GM12872 (cell line): Measurements from ENCODE around the gene CLP1.

Source experiments
- CTCF ChIP-seq: IDR thresholded peaks from 3 replicates; pipeline ENCODE4 v1.5.1; 2011; ENCODE audit warnings: low read depth, mild to moderate bottlenecking, low read length, moderate library complexity; ENCODE audit not compliant: insufficient read depth

The CLP1 gene

DNA sequence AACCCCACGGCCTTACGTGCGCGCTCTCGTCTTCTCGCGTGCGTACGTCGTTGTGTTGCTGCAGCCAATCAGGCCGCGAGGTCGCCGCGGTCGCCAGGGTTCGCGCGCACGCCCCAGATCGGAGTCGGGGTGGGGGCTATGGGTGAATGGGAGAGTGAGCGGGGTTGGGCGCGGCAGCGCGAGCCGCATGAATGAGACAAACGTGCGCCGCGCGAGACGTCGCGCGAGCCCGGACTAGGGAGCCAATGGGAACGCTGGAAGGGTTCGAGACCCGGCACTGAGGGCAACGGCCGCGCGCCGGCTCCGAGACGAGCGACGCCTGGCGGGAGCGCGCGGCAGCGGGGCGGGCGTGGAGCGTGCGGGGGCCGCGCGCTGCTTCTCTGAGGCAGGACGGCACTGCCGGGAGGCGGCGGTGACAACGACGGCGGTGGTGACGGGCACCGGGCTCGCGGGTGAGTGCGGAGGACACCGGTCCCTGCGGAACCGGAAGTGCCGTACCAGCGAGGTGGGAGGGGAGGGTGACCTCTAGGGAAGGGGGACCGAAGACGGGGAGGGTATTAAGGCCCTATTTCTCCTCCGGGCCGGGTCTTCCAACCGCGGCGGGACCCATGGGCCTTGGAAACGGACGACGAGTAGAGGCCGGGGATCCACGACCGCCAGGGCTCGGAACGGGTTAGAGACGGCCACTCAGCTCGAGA lies 10.3 kb downstream of the CLP1 start, which contains the start of gene ZDHHC5:
Gene ZDHHC5 (plus strand): TSS at position 379 of the 698 bp plus-strand sequence. CDS start 4,977 bp downstream, outside the sequence.
- TF ChIP-seq CTCF = peak; percentile 48; the same call in 2 of the 3 replicates

DNA sequence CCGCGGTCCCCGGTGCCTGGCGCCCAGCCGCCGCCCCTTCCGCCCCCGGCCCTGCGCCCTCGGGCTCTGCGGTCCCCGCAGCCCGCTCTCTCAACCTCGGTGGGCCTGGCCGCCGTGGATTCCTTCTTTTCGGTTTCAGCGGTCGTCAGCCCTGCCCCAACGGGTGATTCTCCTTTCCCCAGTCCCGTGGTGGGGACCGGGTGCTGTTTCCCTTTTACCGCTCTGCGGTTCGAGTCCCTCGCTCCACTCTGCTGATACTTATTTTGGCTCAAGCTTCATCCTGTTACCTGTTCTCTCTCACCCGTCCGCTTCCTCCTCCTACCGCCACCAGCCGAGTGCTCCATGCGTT lies 10.8 kb downstream of the CLP1 start:
- TF ChIP-seq CTCF = no peak

DNA sequence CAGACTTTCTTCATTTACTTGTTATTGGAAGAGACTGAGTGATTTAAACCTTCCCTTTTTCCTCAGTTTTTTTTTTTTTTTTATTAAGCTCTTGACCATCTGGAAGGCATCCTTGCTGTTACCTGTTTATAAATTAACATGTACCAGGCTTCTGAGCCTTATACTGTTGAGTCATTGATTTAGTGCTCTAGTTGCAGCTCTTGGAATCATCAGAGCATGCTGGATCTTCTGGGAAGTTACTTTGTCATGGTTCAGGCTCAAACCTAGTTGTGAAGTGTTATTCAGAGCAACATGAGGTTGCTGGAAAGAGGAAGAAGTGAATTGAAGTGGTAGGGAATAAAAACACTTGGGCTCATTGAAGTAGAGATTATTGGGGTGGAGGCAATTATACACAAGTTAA lies 16.7 kb downstream of the CLP1 start:
- TF ChIP-seq CTCF = no peak

DNA sequence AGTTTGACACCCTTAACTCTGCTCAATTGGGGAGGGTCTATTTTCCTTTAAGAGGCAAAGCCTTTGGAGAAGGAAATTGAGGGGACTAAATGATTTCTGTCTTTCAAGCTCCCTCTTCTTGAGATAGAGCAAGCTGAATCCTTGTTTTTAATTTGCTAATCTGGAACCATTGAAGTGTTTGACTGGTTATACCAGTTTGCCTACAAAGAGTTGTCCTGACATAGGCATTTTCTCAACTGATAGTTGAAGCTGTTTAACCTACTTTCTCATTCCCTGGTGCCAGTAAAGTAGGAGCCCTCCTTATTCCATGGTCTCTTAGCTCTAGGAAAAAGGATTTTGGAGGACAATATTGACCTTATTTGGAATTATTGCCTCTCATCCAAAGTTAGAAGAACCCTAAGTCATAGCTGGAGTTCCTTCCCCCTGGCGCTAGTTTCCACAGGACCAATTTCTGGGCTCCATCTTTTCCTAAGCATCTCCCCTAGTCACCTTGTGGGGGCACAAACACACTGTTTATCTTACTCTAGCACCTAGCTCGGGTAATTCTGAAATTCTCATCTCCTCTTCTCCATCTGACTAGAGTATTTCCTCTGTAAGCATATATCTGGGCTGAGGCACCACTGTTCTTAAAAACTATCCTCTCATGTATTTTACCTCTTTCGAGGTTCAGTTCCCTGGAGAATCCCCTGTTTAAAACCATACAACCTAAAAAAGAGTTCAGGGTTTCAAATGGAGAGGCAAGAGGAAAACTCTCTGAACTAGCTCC lies 17.8 kb downstream of the CLP1 start:
- no peak for TF ChIP-seq CTCF

- no peak for TF ChIP-seq CTCF
Measured at GRCh38 chr11:57679396-57679795, 21.8 kb downstream of the CLP1 start.

GRCh38 chr11:57680552-57680874 lies 23.0 kb downstream of the CLP1 start:
- no peak for TF ChIP-seq CTCF

DNA sequence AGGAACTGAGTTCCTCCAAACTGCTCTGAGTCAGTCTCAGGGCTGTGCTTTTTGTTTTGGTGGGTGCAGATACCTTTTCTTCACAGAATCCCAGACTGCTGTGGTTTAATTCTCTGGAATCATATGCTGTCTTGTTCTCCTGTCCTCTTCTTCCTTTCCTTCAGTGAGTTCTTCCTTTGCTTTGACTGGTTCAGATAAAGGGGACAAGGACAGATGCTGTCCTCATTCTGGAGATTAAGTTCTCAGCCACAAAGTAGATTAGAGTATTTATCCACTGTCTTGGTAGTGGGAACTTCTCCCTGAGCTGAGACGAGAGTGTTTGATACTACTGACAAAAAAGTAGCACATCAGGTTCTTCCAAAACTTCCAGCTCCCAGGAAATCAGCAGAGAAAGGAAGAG lies 23.6 kb downstream of the CLP1 start:
- no peak for TF ChIP-seq CTCF
